H1 (cell line): Measurements from ENCODE around the gene THAP11. TPM values are rescaled to one million over a fixed set of nuclear protein-coding genes. Genes with fewer than 3 reads are reported as not detected.
A peak's percentile ranks its signal among the peaks of the same experiment; 100 is the strongest.

Experiments used
- CTCF ChIA-PET: fragments of 300-600 bp; sonication (Branson Sonifier 250); formaldehyde crosslinking; loops from one replicate; lab custom pipeline; 2021; ENCODE audit not compliant: partially characterized antibody; lab: Charles Lee
- POLR2A ChIA-PET: fragments of 300-600 bp; sonication (Branson Sonifier 250); formaldehyde crosslinking; loops from one replicate; lab custom pipeline; 2021; ENCODE audit warnings: inconsistent platforms; ENCODE audit not compliant: partially characterized antibody; lab: Charles Lee
- DNase-seq, 2 experiments: peaks; one replicate each; pipeline versions ENCODE4 v3.0.0 to v3.0.0-alpha.2; 2010 to 2022; ENCODE audit warnings: low spot score in 2 of 2, low read depth in 1 of 2, mixed read lengths in 1 of 2
- FAIRE-seq: peaks from 2 replicates; lab custom pipeline; 2011; peaks lifted over from hg19 to GRCh38; lab: Jason Lieb, UNC
- H2AFZ ChIP-seq: 2 replicates; pipeline ENCODE4 v1.8.1; 2012; ENCODE audit warnings: low read length, inconsistent platforms
- H2AK5ac ChIP-seq: 2 replicates; pipeline ENCODE4 v1.6.1; 2013; ENCODE audit warnings: low read depth, low read length
- H2BK120ac ChIP-seq: replicated peaks from 2 replicates; pipeline ENCODE3; 2013; ENCODE audit warnings: low read depth, low read length, inconsistent platforms
- H2BK12ac ChIP-seq: 2 replicates; pipeline ENCODE4 v1.6.1; 2013; ENCODE audit warnings: low read depth, low read length
- H2BK15ac ChIP-seq: 2 replicates; pipeline ENCODE4 v1.6.1; 2013; ENCODE audit warnings: low read length
- H2BK20ac ChIP-seq: 2 replicates; pipeline ENCODE4 v1.6.1; 2013; ENCODE audit warnings: low read length
- H2BK5ac ChIP-seq: 2 replicates; pipeline ENCODE4 v1.6.1; 2013; ENCODE audit warnings: low read depth, low read length
- H3K14ac ChIP-seq: 2 replicates; pipeline ENCODE4 v1.6.1; 2013; ENCODE audit warnings: inconsistent platforms; ENCODE audit not compliant: insufficient read length
- H3K18ac ChIP-seq: 2 replicates; pipeline ENCODE4 v1.6.1; 2013; ENCODE audit warnings: low read length; ENCODE audit errors: extremely low read depth
- H3K23ac ChIP-seq: 2 replicates; pipeline ENCODE4 v1.6.1; 2013; ENCODE audit warnings: inconsistent platforms; ENCODE audit not compliant: insufficient read length
- H3K23me2 ChIP-seq: 2 replicates; pipeline ENCODE4 v1.6.1; 2013; ENCODE audit warnings: low read depth, low read length
- H3K27ac ChIP-seq: 2 replicates; pipeline ENCODE4 v1.6.1; 2011; ENCODE audit warnings: low read depth, low read length, inconsistent platforms
- H3K27me3 ChIP-seq, 4 experiments: replicated peaks in 1 of 4; 1 replicate in 1 of 4; 2 replicates in 3 of 4; pipeline versions ENCODE4 v1.6.1 to v1.8.1; 2011 to 2013; ENCODE audit warnings: low read length in 3 of 4, mild to moderate bottlenecking in 3 of 4, inconsistent platforms in 2 of 4, mixed read lengths in 2 of 4, moderate library complexity in 1 of 4; ENCODE audit not compliant: control insufficient read depth in 3 of 4, insufficient read depth in 3 of 4; ENCODE audit errors: extremely low read depth in 1 of 4
- H3K36me3 ChIP-seq, 4 experiments: 2 replicates each; pipeline versions ENCODE4 v1.6.1 to v1.8.1; 2011 to 2013; ENCODE audit warnings: mild to moderate bottlenecking in 4 of 4, low read length in 3 of 4, moderate library complexity in 2 of 4, control low read depth in 1 of 4, inconsistent platforms in 1 of 4; ENCODE audit not compliant: insufficient read depth in 4 of 4, control insufficient read depth in 2 of 4
- H3K4ac ChIP-seq: replicated peaks from 2 replicates; pipeline ENCODE3; 2013; ENCODE audit warnings: low read length, low read depth, mixed read lengths, inconsistent platforms; ENCODE audit not compliant: insufficient read length
- H3K4me1 ChIP-seq, 4 experiments: replicated peaks in 1 of 4; 1 replicate in 1 of 4; 2 replicates in 3 of 4; pipeline versions ENCODE4 v1.6.1 to v1.8.1; 2011 to 2013; ENCODE audit warnings: low read length in 3 of 4, inconsistent platforms in 2 of 4, mixed read lengths in 1 of 4; ENCODE audit not compliant: insufficient read depth in 4 of 4, control insufficient read depth in 3 of 4
- H3K4me2 ChIP-seq, 2 experiments: 2 replicates each; pipeline versions ENCODE4 v1.6.1 to v1.8.1; 2011 to 2013; ENCODE audit warnings: low read depth in 2 of 2, low read length in 2 of 2, control low read depth in 1 of 2, inconsistent platforms in 1 of 2, mild to moderate bottlenecking in 1 of 2; ENCODE audit not compliant: insufficient read depth in 1 of 2
- H3K4me3 ChIP-seq, 4 experiments: fragments of 200-600, 300-600 bp in 1 of 4; sonication (generic), shearing (Covaris generic), sonication (Bioruptor Twin) in 1 of 4; 2 replicates each; pipeline versions ENCODE4 v1.5.1 to v1.8.1; 2011 to 2016; ENCODE audit warnings: low read length in 4 of 4, low read depth in 3 of 4, control low read depth in 2 of 4, inconsistent platforms in 2 of 4, mild to moderate bottlenecking in 2 of 4, mixed read lengths in 1 of 4, moderate library complexity in 1 of 4; ENCODE audit not compliant: insufficient read depth in 2 of 4; ENCODE audit errors: extremely low read depth in 1 of 4
- H3K56ac ChIP-seq: replicated peaks from 2 replicates; pipeline ENCODE3; 2013; ENCODE audit warnings: low read depth, mild to moderate bottlenecking, mixed read lengths, low read length, inconsistent platforms; ENCODE audit not compliant: insufficient read length
- H3K79me1 ChIP-seq: 2 replicates; pipeline ENCODE4 v1.6.1; 2013; ENCODE audit warnings: low read depth, low read length, control low read depth
- H3K79me2 ChIP-seq, 2 experiments: 2 replicates each; pipeline versions ENCODE4 v1.6.1 to v1.8.1; 2012 to 2013; ENCODE audit warnings: low read length in 2 of 2, mild to moderate bottlenecking in 2 of 2, inconsistent platforms in 1 of 2; ENCODE audit not compliant: insufficient read depth in 2 of 2, control insufficient read depth in 1 of 2
- H3K9ac ChIP-seq, 4 experiments: replicated peaks in 1 of 4; 1 replicate in 1 of 4; 2 replicates in 3 of 4; pipeline versions ENCODE4 v1.6.1 to v1.8.1; 2011 to 2013; ENCODE audit warnings: low read depth in 3 of 4, low read length in 3 of 4, control low read depth in 2 of 4, mild to moderate bottlenecking in 2 of 4, moderate library complexity in 2 of 4, inconsistent platforms in 1 of 4; ENCODE audit errors: extremely low read depth in 1 of 4
- H3K9me3 ChIP-seq, 2 experiments: 2 replicates each; pipeline versions ENCODE4 v1.6.1 to v1.8.1; 2012 to 2013; ENCODE audit warnings: mild to moderate bottlenecking in 2 of 2, moderate library complexity in 2 of 2, control low read depth in 1 of 2, inconsistent platforms in 1 of 2, low read depth in 1 of 2, low read length in 1 of 2, mixed read lengths in 1 of 2; ENCODE audit not compliant: insufficient read depth in 2 of 2
- H4K20me1 ChIP-seq, 2 experiments: replicated peaks in 1 of 2; 2 replicates each; pipeline versions ENCODE3 to v1.8.1; 2011 to 2013; ENCODE audit warnings: inconsistent platforms in 2 of 2, low read length in 2 of 2, mild to moderate bottlenecking in 1 of 2; ENCODE audit not compliant: insufficient read depth in 2 of 2, control insufficient read depth in 1 of 2
- H4K5ac ChIP-seq: 2 replicates; pipeline ENCODE4 v1.6.1; 2013; ENCODE audit warnings: low read length, low read depth, mixed read lengths, inconsistent platforms; ENCODE audit not compliant: insufficient read length
- H4K8ac ChIP-seq: 2 replicates; pipeline ENCODE4 v1.8.0; 2013; ENCODE audit warnings: mild to moderate bottlenecking, moderate library complexity, low read length, inconsistent platforms; ENCODE audit not compliant: insufficient read depth; ENCODE audit errors: extremely low read depth
- H4K91ac ChIP-seq: replicated peaks from 2 replicates; pipeline ENCODE3; 2013; ENCODE audit warnings: low read length, mixed read lengths, inconsistent platforms; ENCODE audit not compliant: insufficient read length
- SIX5 ChIP-seq: IDR thresholded peaks from 2 replicates; pipeline ENCODE4 v1.6.1; 2011; ENCODE audit warnings: mild to moderate bottlenecking, low read depth, low read length
- SP1 ChIP-seq: IDR thresholded peaks from 2 replicates; pipeline ENCODE4 v1.6.1; 2011; ENCODE audit warnings: low read depth, low read length
- TAF1 ChIP-seq: IDR thresholded peaks from 2 replicates; pipeline ENCODE4 v1.6.1; 2011; ENCODE audit warnings: mild to moderate bottlenecking, low read depth, low read length
- WGBS, 2 experiments: shearing (Covaris generic) in 1 of 2; methylation state at CpG; one replicate each; pipeline versions ENCODE4 v1.1.6 to v1.1.7; 2013 to 2015; ENCODE audit warnings: low lambda C conversion rate in 2 of 2, mixed read lengths in 2 of 2, inconsistent platforms in 1 of 2, low coverage in 1 of 2, missing lambda C conversion rate in 1 of 2; ENCODE audit not compliant: insufficient replicate concordance in 2 of 2, insufficient coverage in 1 of 2, insufficient read length in 1 of 2; ENCODE audit errors: extremely low coverage in 1 of 2, missing lambda C conversion rate in 1 of 2; 5-methylcytosine and 5-hydroxymethylcytosine counted together
- polyA plus RNA-seq, 7 experiments: library from polyadenylated mRNA; depleted of rRNA in 3 of 7; stranded (reverse) in 5 of 7; unstranded in 2 of 7; fragments of >200 nt in 5 of 7; fragments of 200-250 nt in 2 of 7; gene quantifications; 1 replicate in 5 of 7; 2 replicates in 1 of 7; 4 replicates in 1 of 7; pipeline versions ENCODE4 v1.2.1 to v1.2.3, GENCODE V29; 2011 to 2013; ENCODE audit warnings: missing spikeins in 2 of 7, mixed read lengths in 2 of 7
- total RNA-seq: library from RNA; stranded (reverse); fragmentation: NEBNext Ultra II Directional; extraction: Animal tissue kit (Norgen Biotek cat#: 25700); gene quantifications from 2 replicates; pipeline ENCODE4 v1.2.1, GENCODE V29; 2021

THAP11 gene
- total and polyA plus RNA-seq, 2 of the 8 experiments (the other 6 are each of a cell fraction or from before 2014, with no cell fraction given) = 50.8 to 54.8 TPM

- Histone ChIP-seq H3K27me3 (no peaks in the 10 kb centered on the region), H3K18ac (no peak overlapping the region; the same call in 1 of the 2 replicates), H3K56ac (no peak overlapping the region), H3K23me2 (no peaks in the 10 kb centered on the region), H2AFZ (no peak overlapping the region), H3K9ac (peak overlapping the region in 1 of 4 experiments; percentile 44; a peak in 2 of 7 replicates), H3K27ac (peak overlapping the region; percentile 75), H3K23ac (no peak overlapping the region), H2BK120ac (no peak overlapping the region), H2AK5ac (no peak overlapping the region; the same call in 1 of the 2 replicates), H3K4ac (no peak overlapping the region), H4K20me1 (peaks cover 32 to 51% of the 10 kb centered on the region in 2 experiments), H2BK20ac (no peak overlapping the region), H3K9me3 (no peaks in the 10 kb centered on the region), H3K4me1 (peaks cover 8 to 15% (median 13%) of the 10 kb centered on the region in 4 experiments), H3K14ac (no peak overlapping the region), H2BK15ac (no peak overlapping the region), H2BK12ac (peak overlapping the region; percentile 21; the same call in 1 of the 2 replicates), H4K5ac (no peak overlapping the region), H3K79me1 (peaks cover 37% of the 10 kb centered on the region), H3K4me2 (peak overlapping the region; percentile 43 to 60; a peak in 3 of 4 replicates), H2BK5ac (peak overlapping the region; percentile 8; the same call in 1 of the 2 replicates), H3K79me2 (peaks cover 42 to 94% of the 10 kb centered on the region in 2 experiments), H4K8ac (no peak overlapping the region), H3K36me3 (peaks cover 0 to 13% (median 4%) of the 10 kb centered on the region in 4 experiments; a peak in 3 of 8 replicates), H4K91ac (no peak overlapping the region), H3K4me3 (no peak overlapping the region; a peak in 1 of 8 replicates)
- POLR2A ChIA-PET = interaction anchor here (1.0 to 2.9 kb wide), 4 partner anchors 9 to 228 kb away, joined by 3 to 27 read pairs (median 3); partner anchors contain the start of genes CENPT, NFATC3 and NUTF2
- 82% methylated on average over 5 of the region's 5 CpGs; no CpG with 5 or more reads in 1 of the 2 experiments for WGBS, 2 experiments
- CTCF ChIA-PET = interaction anchor here (0.6 to 3.5 kb wide), 10 partner anchors 12 to 194 kb away, joined by 3 to 20 read pairs (median 3); partner anchors contain the start of gene NRN1L
- TF ChIP-seq TAF1 (0 out of 2 replicates have a peak, but pooled peaks have one; percentile 1), SIX5 (no peak), SP1 (no peak)
- no peak for FAIRE-seq
- no peak for DNase-seq
Observed at GRCh38 chr16:67856927-67857546, 14.9 kb downstream of the THAP11 start.
